Epithelial cell of prostate (primary cell): ENCODE measurements around the gene FSTL4.

Experiments used
- DNase-seq: peaks from one replicate; pipeline ENCODE4 v3.0.0-alpha.2; 2011; ENCODE audit warnings: low read depth, low spot score
- H3K27ac ChIP-seq: fragments of 450-650 bp; 2 replicates; pipeline ENCODE4 v1.5.1; 2017; ENCODE audit warnings: mild to moderate bottlenecking

The FSTL4 gene

DNA sequence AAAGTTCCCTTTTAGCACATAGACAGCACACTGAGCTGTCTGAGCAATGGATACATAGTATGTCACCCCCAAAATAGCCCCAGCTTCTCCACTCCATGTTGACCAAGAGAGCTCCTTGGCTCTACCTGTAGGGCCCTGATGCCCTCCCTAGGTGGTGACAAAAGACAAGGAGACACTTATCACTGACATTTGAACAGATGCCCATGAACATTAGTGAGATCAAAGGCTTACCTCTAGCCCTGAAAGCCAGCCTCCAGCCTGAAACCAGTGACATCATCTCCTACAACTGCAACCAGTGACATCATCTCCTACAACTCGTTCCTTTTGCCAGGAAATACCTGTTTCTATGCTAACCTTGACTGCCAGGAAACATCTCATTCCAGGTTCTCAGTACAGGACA lies 122.7 kb downstream of the FSTL4 start:
- DNase-seq = no peak

GRCh38 chr5:133487093-133487492 lies 125.2 kb downstream of the FSTL4 start:
- no peak overlapping the region for H3K27ac ChIP-seq
- DNase-seq = no peak

More for the DNA sequence above, 122.7 kb downstream of the FSTL4 start:
- H3K27ac ChIP-seq = no peak overlapping the region

- H3K27ac ChIP-seq = no peak overlapping the region
- DNase-seq = no peak
These were observed 126.9 kb downstream of the FSTL4 start for GRCh38 chr5:133485468-133485867.

DNA sequence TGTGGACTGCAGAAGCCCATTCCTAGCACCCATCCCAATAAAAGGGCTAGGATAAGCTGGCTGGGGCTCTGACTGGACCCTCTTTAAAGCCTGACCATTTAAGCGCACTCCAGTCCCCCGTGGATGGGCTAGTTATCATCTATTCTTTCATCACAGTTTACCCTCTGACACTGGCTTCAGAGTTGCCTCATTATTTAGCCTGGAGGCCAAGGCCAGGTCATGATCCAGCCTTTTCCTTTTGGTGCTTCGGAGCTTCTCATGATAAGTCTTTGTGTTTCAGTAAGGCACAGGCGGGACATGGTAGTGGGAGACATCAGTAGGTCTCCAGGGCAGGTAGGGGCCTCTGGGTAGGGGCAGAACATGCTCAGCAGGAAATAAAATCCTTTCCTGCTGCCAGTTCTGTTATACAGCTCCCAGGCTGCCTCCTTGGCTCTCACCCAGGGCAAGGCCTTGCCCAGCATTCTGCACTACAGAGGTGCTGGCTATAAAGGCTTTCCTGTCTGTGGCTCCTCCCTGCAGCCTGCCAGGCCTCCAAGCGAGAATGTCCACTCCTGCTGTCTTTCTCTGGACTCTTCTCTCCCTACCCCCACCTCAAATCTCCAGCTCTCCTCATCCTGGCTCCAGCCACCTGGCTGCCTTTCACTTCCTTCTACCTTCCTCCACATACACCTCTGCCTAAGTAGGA lies 128.8 kb downstream of the FSTL4 start:
- no peak overlapping the region for H3K27ac ChIP-seq
- no peak for DNase-seq

DNA sequence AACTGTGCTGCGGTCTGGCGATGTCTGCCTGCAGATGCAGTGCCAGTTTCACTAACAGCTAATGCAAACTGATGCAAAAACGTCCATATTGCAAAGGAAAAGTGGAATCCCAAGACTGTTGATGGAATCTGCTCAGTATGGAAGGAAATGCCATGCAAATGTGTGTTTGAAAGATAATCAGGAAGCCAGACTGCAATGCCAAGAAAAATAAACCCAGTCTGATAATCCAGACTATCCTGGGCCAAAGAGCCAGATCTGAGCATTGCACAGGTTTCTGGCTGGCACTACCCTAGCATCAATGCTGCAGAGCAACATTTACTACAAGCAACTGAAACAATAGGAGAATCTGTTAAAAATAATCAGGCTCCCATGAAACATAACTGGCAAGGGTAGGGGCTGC lies 130.3 kb downstream of the FSTL4 start:
- no peak overlapping the region for H3K27ac ChIP-seq
- DNase-seq = no peak

GRCh38 chr5:133480866-133481265 lies 131.5 kb downstream of the FSTL4 start:
- no peak for DNase-seq
- no peak overlapping the region for H3K27ac ChIP-seq

DNA sequence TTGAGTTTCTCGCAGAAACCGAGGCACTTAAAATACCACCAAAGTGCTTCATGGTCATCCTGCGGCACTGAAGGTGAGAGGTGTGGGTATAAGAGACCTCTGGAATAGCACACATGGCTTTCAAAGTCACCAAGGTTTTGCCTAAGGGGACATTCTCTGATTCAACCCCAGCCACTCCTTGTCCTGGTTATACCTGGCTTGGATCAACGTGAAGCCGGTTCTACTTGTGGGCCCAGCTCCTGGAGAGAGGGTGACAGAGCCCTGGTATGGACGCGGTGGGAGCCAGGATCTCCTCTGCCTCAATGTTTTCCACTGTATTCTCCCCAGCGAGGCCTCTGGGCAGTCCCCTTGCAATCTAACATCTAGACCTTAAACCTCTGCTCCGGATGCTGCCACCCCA lies 132.0 kb downstream of the FSTL4 start:
- no peak overlapping the region for H3K27ac ChIP-seq
- no peak for DNase-seq

- no peak overlapping the region for H3K27ac ChIP-seq
- no peak for DNase-seq
These were observed 133.9 kb downstream of the FSTL4 start for GRCh38 chr5:133478199-133478985.

- no peak for DNase-seq
- H3K27ac ChIP-seq = no peak overlapping the region
These were observed 136.4 kb downstream of the FSTL4 start for GRCh38 chr5:133475986-133476385.

DNA sequence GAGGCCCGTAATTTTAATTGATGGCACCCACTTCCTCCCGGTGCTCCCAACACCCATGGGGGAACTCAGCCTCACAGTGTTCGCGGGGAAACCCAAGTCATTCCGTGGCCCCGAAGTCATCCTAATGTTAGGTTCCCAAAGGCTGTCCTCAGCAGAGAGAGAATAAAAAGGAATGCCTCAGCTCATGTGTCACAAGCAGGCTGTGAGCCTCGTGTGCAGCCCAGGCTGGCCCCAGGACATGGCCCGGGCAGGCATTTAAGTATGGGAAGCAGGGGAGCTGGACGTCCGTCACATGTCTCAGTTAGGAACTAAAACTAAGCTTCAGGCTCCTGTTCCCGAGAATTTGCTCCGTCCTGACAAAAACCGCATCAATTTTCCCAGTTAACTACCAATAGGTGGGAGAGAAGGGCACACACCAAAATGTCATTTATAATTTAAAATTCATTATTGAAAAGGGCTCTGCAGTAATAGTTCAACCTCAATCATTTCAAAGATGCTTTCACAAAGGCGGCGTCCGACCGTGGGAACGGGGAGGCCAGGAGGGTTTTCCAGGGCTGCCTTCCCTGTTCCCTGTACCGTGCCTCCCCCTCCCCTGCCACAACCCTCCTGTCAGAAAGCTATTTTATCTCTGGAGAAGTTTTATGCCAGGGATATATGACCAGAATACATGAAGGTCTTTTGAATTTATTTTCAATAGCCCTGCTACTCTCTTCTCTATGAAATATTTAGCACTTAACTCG lies 137.3 kb downstream of the FSTL4 start:
- no peak overlapping the region for H3K27ac ChIP-seq
- DNase-seq = no peak

DNA sequence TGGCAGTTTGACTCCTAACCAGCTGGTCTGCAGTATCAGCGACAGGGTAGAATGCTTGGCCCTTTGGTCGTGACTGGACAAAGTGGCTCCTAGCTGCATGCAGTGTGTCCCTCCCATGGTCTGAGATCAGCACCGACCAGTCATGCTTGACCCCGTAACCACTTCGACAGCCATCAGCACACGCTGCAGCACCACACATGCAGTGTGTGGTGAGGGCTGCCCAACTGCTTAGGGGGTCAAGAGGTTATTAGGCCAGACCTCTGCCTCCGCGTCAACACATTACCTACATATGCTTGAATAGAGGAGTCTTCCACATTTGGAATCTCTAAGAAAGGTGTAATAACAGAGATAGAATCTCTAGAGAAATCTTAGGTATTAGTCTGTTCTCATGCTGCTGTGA lies 139.1 kb downstream of the FSTL4 start:
- DNase-seq = no peak
- H3K27ac ChIP-seq = no peak overlapping the region

- DNase-seq = no peak
- H3K27ac ChIP-seq = no peak overlapping the region
These were observed 139.5 kb downstream of the FSTL4 start for GRCh38 chr5:133472829-133473228.

GRCh38 chr5:133471699-133472098 lies 140.6 kb downstream of the FSTL4 start:
- no peak for DNase-seq
- no peak overlapping the region for H3K27ac ChIP-seq

DNA sequence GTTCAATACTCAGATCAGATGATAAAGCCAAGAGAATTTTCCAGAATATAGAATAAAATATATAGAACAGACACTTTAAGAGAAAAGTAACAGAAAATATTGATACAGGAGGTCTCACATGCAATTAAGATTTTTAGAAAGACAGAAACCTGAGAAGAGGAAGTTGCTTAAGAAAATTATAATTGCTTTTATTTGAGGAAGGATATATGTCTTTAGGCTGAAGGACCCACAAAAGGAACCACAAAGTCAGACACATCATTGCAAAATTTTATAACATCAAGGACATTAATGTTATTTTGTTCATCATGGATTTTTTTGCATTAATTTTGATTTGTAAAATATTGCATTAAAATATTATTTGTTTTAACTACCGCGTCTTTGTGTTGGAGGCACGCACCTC lies 141.5 kb downstream of the FSTL4 start:
- no peak overlapping the region for H3K27ac ChIP-seq
- no peak for DNase-seq

GRCh38 chr5:133469846-133470245 lies 142.5 kb downstream of the FSTL4 start:
- no peak for DNase-seq

GRCh38 chr5:133469252-133469651 lies 143.1 kb downstream of the FSTL4 start:
- no peak overlapping the region for H3K27ac ChIP-seq
- no peak for DNase-seq

More at GRCh38 chr5:133469846-133470245, 142.5 kb downstream of the FSTL4 start:
- H3K27ac ChIP-seq = no peak overlapping the region

DNA sequence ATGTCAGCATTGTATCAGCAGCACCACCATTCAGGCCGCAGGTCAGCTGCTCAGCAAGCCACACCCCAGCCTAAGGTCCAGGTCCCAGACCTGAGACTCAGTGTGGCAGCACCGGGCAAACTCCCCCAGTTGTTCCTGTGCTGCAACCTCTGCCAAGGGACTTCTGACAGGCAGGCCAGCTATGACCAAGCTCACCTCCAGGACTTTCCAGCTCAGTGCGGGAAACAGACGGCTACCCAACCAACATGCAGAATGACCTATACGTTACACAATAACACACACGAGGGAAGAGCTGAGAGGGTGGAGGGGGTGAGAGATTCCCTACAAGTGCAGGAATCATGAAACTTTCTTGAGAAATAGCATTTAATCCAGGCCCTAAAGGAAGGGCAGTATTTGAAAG lies 143.7 kb downstream of the FSTL4 start:
- no peak for DNase-seq
- H3K27ac ChIP-seq = no peak overlapping the region

GRCh38 chr5:133467826-133468463 lies 144.4 kb downstream of the FSTL4 start:
- no peak for DNase-seq
- H3K27ac ChIP-seq = no peak overlapping the region

DNA sequence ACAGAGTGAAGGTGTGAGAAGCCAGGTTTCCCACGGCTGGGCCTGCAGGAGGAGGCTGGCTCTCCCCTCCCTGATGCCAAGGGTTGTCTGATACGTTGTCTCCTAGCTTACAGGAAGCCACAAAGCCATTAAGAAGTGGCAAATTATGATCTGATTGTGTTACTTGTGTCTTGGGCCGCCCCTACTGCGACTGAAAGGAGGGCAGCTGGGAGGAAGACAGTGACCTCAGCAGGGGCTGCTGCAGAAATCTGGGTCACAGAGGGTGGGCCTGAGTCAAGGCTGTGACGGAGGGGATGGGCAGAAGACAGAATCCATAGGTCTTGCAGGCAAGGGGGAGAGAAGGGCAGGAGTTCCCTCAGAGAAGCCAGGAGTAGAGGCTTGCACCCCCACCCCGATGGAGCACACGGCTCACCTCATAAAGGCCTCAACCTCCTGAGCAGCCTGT lies 145.0 kb downstream of the FSTL4 start:
- no peak overlapping the region for H3K27ac ChIP-seq

GRCh38 chr5:133466556-133467334 lies 145.6 kb downstream of the FSTL4 start:
- H3K27ac ChIP-seq = no peak overlapping the region
- no peak for DNase-seq

More for the DNA sequence above, 145.0 kb downstream of the FSTL4 start:
- DNase-seq = no peak
